BJ (cell line): Measurements from ENCODE around the gene CDK8. TPM values are rescaled to one million over a fixed set of nuclear protein-coding genes. Genes with fewer than 3 reads are reported as not detected.
A peak's percentile ranks its signal among the peaks of the same experiment; 100 is the strongest.

Source experiments
- CTCF ChIA-PET: fragments of 350-600 bp; formaldehyde crosslinking; extraction: SDS; loops from one replicate; lab custom pipeline; 2021; ENCODE audit warnings: antibody characterized with exemption, inconsistent platforms; lab: Yijun Ruan, JAX
- POLR2A ChIA-PET: fragments of 300-600 bp; sonication (Branson Sonifier 250); formaldehyde crosslinking; extraction: SDS; loops from one replicate; lab custom pipeline; 2021; ENCODE audit warnings: antibody characterized with exemption; lab: Charles Lee
- DNase-seq: peaks from one replicate; pipeline ENCODE4 v3.0.0-alpha.2; 2011; ENCODE audit warnings: low read depth
- H3K27me3 ChIP-seq: 2 replicates; pipeline ENCODE4 v1.6.0; 2011; ENCODE audit warnings: low read length; ENCODE audit not compliant: control insufficient read depth, insufficient read depth
- H3K36me3 ChIP-seq: 2 replicates; pipeline ENCODE4 v1.5.1; 2011; ENCODE audit warnings: low read length; ENCODE audit not compliant: control insufficient read depth, insufficient read depth
- H3K4me3 ChIP-seq: 2 replicates; pipeline ENCODE4 v1.5.1; 2011; ENCODE audit warnings: low read depth, mild to moderate bottlenecking, control low read depth, low read length
- polyA plus RNA-seq: library from polyadenylated mRNA; depleted of rRNA; stranded (reverse); fragments of >200 nt; gene quantifications from 2 replicates; pipeline ENCODE4 v1.2.3, GENCODE V29; 2011
- TF ChIP-seq, protein P1 (sequence below): IDR thresholded peaks from 2 replicates; pipeline ENCODE4 v1.5.1; 2011; ENCODE audit warnings: low read depth, mild to moderate bottlenecking, control low read depth, inconsistent platforms, low read length, moderate library complexity; ENCODE audit not compliant: insufficient read depth

The CDK8 gene
- polyA plus RNA-seq, 1 experiment = 13.7 TPM

DNA sequence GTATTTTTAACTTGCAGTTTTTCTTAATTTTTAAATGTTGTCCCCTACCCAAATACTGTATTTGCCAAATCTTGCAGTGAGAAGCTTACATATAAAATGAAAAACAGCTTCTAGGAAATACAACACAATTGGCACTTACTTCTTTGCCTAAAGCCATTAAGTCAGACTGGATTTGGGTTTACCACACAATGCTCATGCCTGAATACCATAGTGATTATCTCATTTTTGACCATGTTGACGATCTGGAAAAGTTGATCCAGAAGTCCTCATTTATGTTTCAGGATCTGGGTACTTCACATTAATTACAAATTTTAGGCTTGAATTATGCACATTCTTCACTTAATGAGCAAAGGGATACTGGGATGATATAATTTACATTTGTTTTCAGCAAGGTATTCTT, 34.2 kb upstream of the CDK8 start:
- Histone ChIP-seq H3K27me3 (no peaks in the 10 kb centered on the region), H3K4me3 (no peak overlapping the region), H3K36me3 (peaks cover 7% of the 10 kb centered on the region)
- peak; percentile 11 for DNase-seq
- TF ChIP-seq, protein P1, sequence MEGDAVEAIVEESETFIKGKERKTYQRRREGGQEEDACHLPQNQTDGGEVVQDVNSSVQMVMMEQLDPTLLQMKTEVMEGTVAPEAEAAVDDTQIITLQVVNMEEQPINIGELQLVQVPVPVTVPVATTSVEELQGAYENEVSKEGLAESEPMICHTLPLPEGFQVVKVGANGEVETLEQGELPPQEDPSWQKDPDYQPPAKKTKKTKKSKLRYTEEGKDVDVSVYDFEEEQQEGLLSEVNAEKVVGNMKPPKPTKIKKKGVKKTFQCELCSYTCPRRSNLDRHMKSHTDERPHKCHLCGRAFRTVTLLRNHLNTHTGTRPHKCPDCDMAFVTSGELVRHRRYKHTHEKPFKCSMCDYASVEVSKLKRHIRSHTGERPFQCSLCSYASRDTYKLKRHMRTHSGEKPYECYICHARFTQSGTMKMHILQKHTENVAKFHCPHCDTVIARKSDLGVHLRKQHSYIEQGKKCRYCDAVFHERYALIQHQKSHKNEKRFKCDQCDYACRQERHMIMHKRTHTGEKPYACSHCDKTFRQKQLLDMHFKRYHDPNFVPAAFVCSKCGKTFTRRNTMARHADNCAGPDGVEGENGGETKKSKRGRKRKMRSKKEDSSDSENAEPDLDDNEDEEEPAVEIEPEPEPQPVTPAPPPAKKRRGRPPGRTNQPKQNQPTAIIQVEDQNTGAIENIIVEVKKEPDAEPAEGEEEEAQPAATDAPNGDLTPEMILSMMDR = no peak
- ChIA-PET POLR2A (no interaction called here), CTCF (interaction anchor here (1.2 kb wide), 1 partner anchor 9 kb away, joined by 3 read pairs; no protein-coding TSS in a partner anchor)

DNA sequence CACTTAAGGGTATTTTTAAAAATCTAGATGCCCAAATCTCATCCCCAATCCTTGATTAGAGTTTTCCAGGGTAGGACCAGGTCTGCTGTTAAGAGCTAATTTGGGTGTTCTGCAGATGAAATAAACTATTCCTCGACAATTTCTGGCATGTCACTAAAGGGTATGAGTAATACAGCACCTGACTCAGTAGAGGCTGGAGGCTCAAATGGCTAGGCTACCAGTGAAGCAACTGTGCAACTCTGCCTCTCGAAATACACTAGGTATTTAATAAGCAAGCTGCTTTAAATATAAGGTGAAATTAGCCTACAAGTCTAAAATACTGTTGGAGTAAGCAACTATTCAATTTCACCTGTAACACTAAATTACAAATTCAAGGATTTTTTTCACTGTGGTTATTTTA, 33.4 kb upstream of the CDK8 start:
- DNase-seq = peak; percentile 3
- Histone ChIP-seq H3K4me3 (peak overlapping the region; percentile 71; the same call in 1 of the 2 replicates), H3K36me3 (peaks cover 6% of the 10 kb centered on the region), H3K27me3 (no peaks in the 10 kb centered on the region)
- ChIA-PET CTCF (interaction anchor here (0.9 to 1.7 kb wide), 2 partner anchors 10 to 35 kb away, joined by 3 to 7 read pairs; no protein-coding TSS in a partner anchor), POLR2A (no interaction called here)
- TF ChIP-seq, protein P1 = no peak

DNA sequence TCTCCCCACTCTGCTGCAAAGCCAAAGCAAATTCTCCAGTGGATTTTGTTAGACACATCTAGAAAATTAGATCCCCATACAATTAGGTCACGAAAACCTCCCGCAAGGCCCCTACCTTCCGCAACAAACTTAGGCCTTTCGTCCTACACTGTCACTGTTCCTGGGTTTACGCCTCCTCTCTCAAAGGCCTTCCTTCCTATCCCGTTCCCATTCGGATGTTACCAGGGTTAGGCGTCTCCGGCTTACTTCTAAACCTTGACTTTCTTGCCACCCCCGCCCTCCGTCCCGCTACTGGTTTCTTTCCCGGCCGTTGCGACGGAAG, 32.6 kb upstream of the CDK8 start:
- CTCF ChIA-PET = interaction anchor here (0.9 to 1.7 kb wide), 4 partner anchors 10 to 475 kb away, joined by 3 to 7 read pairs (median 6); no protein-coding TSS in a partner anchor
- POLR2A ChIA-PET = interaction anchor here (0.6 kb wide), 1 partner anchor 274 kb away, joined by 3 read pairs; no protein-coding TSS in a partner anchor
- Histone ChIP-seq H3K4me3 (peak overlapping the region; percentile 71), H3K27me3 (no peaks in the 10 kb centered on the region), H3K36me3 (peaks cover 6% of the 10 kb centered on the region)
- TF ChIP-seq, protein P1 = no peak
- no peak for DNase-seq

DNA sequence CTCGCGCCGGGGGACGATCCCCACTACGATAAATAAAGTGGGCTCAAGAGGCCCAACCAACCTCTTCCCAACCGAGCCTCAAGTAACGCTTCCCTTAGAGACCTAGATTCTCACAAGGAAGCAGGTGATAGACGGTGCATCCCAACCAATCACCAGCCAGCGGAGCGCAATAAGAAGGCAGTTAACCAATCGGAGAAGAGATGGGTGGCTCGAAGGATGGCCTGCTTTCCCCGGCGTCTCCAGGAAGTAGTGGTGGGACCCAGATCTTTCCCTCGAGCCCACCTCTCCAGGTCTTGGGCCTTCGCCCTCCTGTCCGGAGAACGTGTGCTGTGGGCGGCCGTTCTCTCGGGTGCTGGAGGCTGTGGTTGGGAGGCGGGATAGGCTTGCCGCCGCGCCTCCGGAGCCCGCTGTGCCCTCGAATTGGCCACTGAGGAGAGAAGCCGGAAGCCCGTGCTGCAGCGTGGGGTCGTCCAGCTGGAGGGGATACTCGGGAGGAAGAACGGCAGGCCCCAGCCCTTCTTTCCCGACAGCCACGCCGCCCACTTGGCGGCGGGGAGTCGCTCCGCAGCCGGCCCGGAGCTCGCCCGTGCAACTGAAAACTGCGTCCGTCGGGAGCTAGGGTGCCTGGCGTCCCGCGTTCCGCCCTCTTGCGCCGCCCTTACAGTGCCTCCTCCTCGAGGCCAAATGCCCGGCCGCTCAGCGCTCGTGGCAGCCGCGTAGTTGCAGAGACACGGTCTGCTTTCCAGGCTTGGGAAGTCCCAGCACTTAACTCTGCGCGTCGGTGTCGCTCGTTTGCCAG, 32.0 kb upstream of the CDK8 start, which contains the start of gene RNF6:
Gene RNF6, minus strand, starts transcription at position 594 of the 799 bp plus-strand sequence. CDS start 2,665 bp downstream, outside the sequence.
- ChIA-PET POLR2A (interaction anchor here (0.6 kb wide), 1 partner anchor 274 kb away, joined by 3 read pairs; no protein-coding TSS in a partner anchor), CTCF (interaction anchor here (1.0 to 1.7 kb wide), 3 partner anchors 10 to 475 kb away, joined by 4 to 7 read pairs (median 7); no protein-coding TSS in a partner anchor)
- DNase-seq = peak; percentile 95

More for the DNA sequence above, 32.0 kb upstream of the CDK8 start, which contains the start of gene RNF6:
- peak within 1 kb of the TSS; percentile 71 for H3K4me3 ChIP-seq
- TF ChIP-seq, protein P1 = peak; percentile 16; the same call in 1 of the 2 replicates
- H3K36me3 ChIP-seq = peaks cover 6% of the 10 kb centered on the region
- no peaks in the 10 kb centered on the region for H3K27me3 ChIP-seq
